Ramos (cell line): Measurements from ENCODE around the gene STKLD1.
"Not testable (repeated sequence)": the region's sequence is repeated elsewhere in the genome, so short reads cannot be mapped to it uniquely, and the experiment has no call there.

Experiments
- in situ Hi-C: fragments of 300-500 bp; cut with MboI; formaldehyde crosslinking; loops from one replicate; pipeline ENCODE4 v1.14.3; 2022; ENCODE audit warnings: low sequenced_read_pairs; ENCODE audit not compliant: unreplicated experiment

The STKLD1 gene

DNA sequence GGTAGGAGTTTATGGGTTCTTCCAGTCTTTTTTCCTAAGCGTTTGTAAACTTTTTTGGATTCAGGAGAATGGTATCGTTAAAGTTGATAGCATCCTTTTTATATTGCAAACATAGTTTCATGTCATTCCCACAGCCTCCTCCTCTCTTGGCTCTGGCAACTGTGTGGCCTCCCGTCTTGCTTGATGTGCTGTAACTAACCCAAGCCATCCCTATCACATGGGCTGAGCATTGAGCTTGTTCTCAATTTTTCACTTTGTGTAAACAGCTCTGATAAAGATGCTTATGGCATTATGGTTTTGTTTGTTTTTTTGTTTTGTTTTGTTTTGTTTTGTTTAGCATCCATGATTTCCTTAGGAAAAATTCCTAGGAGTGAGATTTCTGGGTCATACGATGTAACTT is 4.6 kb downstream of the STKLD1 start:
- in situ Hi-C loops = no loop called here

- in situ Hi-C loops = no loop called here
These were observed 6.5 kb downstream of the STKLD1 start for GRCh38 chr9:133382507-133383141.

DNA sequence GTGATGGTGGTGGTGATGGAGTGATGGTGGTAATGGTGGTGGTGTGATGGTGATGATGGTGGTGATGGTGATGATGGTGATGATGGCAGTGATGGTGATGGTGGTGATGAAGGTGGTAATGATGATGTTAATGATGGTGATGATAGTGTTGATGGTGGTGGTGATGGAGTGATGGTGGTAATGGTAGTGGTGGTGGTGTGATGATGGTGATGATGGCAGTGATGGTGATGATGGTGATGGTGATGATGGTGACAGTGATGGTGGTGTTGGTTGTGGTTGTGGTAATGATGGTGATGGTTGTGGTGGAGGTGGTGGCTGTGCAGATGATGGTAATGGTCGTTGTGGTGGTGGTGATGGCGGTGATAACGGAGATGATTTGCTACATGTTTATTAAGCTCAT is 7.3 kb downstream of the STKLD1 start:
- in situ Hi-C loops = no loop called here

GRCh38 chr9:133384736-133385321 is 8.7 kb downstream of the STKLD1 start:
- in situ Hi-C loops = no loop called here

GRCh38 chr9:133385452-133385851 is 9.3 kb downstream of the STKLD1 start:
- in situ Hi-C loops = no loop called here

GRCh38 chr9:133386338-133386737 is 10.2 kb downstream of the STKLD1 start:
- in situ Hi-C loops = no loop called here

DNA sequence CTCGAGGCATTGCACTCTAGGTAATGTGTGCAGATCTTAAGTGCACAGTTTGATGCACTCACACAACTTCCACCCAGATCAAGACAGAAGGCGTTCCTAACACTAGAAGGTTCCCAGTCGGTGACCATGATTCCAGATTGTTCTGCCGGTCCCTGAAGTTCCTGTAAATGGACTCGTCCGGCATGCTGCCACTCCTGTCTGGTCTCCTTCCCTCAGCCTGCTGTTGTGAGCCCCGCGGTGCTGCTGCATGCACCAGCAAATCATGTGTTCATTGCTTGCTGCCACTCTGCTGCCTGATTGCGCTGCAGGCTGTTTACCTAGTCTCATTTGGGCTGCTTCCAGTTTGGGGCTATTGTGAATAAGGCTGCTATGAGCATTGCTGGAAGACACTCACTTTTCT is 11.5 kb downstream of the STKLD1 start:
- in situ Hi-C loops = no loop called here

- in situ Hi-C loops = no loop called here
These were observed 12.9 kb downstream of the STKLD1 start for GRCh38 chr9:133389025-133389557.

DNA sequence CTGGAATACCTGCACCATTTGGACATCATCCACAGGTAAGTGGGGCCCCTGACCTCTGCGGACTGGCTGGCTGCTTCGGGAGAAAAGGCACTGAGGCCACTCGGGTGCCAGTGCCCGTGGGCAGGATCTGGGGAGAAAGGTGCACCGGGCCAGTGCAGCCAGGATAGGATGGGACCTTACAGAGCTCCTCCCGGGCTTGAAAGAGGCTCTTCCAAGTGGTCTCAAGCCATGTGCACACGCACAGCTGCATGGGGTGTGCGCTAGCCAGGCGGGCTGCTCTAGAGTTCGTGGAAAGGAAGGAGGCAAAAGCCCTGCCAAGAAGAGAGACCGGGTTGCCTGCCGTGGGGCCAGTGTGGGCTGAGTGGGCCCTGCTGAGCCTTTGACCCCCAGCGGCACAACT is 13.4 kb downstream of the STKLD1 start:
- in situ Hi-C loops = no loop called here

DNA sequence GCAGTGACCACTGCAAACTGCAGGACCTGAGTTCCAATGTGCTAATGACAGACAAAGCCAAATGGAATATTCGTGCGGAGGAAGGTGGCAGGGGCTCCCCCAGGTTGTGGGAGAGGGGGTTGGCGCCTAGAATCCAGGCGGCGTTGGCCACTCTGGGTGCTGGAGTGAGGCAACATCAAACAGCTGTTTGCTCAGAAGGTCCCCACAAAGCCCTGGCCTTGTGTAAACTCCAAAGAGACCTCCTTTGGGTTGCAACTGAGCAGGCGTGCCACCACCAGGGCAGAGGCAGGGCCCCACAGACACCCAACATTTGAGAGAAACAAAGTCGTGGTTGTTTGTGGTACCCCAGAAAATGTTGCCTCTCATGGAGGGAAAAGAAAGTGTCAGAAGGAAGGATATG is 14.5 kb downstream of the STKLD1 start:
- in situ Hi-C loops = no loop called here

GRCh38 chr9:133391449-133391848 is 15.3 kb downstream of the STKLD1 start:
- in situ Hi-C loops = not testable (repeated sequence)

DNA sequence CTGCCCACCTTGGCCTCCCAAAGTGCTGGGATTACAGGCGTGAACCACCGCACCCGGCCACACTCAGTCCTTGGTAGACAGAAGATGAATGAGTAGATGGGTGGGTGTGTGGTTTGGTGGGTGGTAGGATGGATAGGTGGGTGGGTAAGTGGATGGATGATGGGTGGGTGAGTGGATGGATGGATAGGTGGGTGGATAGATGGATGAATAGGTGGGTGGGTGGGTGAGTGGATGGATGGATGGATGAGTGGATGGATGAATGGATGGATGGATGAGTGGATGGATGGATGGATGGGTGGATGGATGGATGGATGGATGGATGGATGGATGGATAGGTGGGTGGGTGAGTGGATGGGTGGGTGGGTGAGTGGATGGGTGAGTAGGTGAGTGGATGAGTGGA is 16.1 kb downstream of the STKLD1 start:
- in situ Hi-C loops = not testable (repeated sequence)

- in situ Hi-C loops = no loop called here
These were observed 17.2 kb downstream of the STKLD1 start for GRCh38 chr9:133393399-133393798.

GRCh38 chr9:133394687-133395271 is 18.6 kb downstream of the STKLD1 start:
- in situ Hi-C loops = no loop called here

DNA sequence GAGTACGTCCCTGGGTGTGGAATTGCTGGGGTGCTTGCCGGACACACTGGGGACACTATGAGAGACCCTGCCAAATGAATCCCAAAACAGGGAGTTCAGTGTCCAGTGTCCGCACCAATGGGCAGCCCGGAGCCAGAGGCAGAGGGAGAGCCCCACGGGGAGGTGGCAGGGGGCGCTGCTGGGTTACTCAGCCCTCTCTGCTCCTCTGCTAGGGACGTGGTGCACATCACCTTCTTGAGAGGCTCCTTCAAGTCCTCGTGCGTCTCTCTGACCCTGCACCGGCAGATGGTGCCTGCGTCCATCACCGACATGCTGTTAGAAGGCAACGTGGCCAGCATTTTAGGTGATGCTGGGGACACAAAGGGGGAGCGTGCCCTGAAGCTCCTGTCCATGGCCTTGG is 20.8 kb downstream of the STKLD1 start:
- in situ Hi-C loops = no loop called here

GRCh38 chr9:133397370-133397769 is 21.2 kb downstream of the STKLD1 start:
- in situ Hi-C loops = no loop called here

GRCh38 chr9:133397895-133398294 is 21.7 kb downstream of the STKLD1 start:
- in situ Hi-C loops = no loop called here

DNA sequence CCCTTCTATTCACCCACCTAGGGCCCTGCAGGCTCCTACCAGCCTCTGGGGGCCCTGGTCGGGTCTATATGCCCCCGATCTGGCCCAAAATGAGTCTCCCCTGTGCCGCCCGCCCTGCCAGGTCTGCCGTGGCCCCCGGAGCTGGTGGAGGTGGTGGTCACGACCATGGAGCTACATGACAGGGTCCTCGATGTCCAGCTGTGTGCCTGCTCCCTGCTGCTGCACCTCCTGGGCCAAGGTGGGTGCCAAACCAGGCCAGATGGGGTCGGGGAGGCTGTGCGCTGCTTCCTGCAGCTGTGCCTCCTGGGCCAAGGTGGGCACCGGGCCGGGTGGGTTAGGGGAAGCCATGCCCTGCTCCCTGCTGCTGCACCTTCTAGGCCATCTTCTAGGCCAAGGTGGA is 24.1 kb downstream of the STKLD1 start:
- in situ Hi-C loops = no loop called here

- in situ Hi-C loops = no loop called here
These were observed 25.4 kb downstream of the STKLD1 start for GRCh38 chr9:133401588-133401987.

DNA sequence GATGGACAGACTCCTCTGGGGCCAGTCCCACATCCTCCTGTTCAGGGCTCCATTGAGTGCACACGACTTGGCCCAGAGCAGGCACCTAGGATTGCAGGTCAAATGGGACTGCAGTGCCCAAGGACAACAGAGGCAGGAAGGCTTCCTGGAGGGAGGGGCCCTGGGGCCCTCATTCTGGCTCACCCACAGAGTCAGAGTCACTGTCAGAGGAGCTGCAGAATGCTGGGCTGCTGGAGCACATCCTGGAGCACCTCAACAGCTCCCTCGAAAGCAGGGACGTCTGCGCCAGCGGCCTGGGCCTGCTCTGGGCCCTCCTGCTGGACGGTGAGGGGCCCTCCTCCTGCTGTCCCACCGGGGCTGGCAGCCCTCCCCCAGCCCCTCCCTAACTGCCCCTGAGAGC is 26.5 kb downstream of the STKLD1 start:
- in situ Hi-C loops = no loop called here

- in situ Hi-C loops = no loop called here
These were observed 27.7 kb downstream of the STKLD1 start for GRCh38 chr9:133403766-133404453.
